GOT3 (cell line): ENCODE measurements around the gene TMEM131.

Experiments used
- DNase-seq: peaks from one replicate; lab custom pipeline; 2025; ENCODE audit warnings: mixed read lengths; lab: John Stamatoyannopoulos, UW

TMEM131 gene

DNA sequence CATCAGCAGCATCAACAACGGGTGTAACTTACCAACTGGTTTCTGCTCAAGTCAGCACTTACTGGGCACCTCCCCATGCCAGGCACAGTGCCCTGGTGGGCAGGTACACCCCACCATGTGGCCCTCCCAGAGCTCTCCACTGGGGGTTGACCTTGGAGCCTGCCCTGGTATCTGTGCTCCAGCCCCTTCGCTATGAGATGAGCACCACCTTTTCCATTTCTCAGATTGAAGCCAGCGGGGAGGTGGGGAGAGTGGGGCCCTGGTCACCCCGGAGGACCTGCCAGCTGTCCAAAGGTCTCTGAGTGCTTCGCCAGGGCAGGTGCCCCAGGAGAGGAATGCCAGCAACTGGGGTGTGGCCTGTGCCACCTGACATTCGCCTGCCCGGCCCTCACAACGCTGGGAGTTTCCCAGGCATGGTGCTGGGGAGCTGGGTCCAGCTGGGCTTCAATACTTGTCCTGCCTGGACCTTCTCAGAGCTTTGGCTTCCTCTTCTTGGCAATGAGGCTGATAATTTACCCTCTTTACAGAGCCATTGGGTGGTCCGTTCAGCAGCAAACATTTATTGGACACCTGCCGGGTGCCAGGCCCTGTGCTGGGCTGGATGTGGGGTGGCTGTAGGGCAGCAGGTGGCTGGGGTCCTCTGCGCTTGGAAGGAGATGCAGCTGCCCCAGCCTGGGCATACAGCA, 288.2 kb downstream of the TMEM131 start:
- DNase-seq: no peak

DNA sequence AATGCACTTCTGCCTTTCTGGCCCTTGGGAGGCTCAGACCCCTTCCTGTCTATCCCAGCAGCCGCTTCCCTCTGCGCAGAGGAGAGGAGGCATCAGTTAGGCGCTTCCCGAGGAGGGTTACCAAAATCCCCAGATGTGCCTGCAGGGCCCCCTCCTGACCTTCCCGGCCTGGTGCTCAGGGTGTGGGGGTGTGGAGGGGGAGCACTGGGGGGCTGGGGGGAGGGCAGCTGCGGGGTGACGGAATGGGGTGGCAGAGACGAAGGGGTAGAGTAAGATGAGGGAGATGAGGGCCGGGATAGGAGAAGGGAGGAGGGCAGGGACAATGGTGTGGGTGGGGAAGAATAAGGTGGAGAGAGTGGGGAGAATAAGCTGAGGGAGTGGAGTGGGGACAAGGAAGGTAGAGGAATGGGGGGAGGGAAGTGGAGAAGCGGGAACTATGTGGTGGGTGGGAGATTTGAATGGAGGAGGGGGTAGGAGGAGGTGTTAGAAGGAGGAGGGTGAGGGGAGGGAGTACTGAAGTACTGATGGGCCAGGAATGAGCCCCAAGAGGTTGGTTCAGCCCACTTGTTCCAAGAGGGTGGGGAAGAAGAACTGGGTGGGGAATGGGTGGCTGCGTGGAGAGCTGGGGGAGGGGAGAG, 288.9 kb downstream of the TMEM131 start:
- DNase-seq: no peak
